GM18498 (cell line): ENCODE measurements around the gene AACS.
A peak's percentile ranks its signal among the peaks of the same experiment; 100 is the strongest.

Experiments
- ATAC-seq: cut with Tn5 transposase; IDR thresholded peaks from one replicate; pipeline ENCODE4 v1.9.1; 2021; ENCODE audit warnings: mild to moderate bottlenecking, moderate library complexity; ENCODE audit not compliant: unreplicated experiment

The AACS gene

DNA sequence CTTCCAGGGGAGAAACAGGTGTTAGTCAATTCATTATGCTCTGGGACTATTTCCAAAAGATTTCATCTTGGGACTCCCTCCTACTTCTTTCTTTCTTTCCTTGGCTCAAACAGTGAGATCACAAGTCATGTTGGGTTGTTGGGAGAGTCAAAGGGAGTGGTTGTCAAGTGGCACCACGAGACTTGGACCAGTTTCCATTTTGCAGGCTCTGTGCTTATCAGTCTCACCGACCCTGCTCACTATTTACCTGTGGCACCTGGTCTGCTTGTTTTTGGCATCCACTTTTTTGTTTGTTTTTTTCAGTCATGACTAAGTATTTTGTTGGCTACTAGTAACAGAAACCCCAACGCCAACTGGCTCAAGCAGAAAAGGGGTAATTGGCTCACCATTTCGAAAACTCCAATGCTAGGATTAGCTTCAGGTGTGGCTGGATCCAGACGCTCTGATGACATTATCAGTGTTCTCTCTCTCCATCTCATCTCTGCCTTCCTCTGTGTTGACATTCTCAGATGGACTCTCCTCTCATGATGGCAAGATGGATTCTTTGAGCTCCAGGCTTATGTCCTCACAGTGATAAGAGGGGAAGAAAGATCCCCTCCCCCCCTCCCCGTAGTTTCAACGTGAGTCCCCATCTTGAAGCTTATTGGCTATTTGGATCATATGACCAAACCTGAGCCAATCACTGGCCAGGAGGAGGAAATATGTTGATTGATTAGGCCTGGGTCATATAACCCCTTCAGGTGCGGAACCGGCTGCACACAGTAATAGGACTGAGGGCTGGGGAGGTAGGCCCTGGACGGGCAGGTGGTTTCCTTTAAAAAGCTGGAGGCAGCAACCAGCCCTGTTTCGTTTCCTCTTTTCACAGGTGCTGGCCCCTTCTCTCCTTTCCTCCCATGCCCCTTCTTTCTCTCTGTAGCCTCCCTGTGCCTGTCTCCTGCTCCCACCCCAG, 84.2 kb downstream of the AACS start:
- peak; percentile 91 for ATAC-seq

DNA sequence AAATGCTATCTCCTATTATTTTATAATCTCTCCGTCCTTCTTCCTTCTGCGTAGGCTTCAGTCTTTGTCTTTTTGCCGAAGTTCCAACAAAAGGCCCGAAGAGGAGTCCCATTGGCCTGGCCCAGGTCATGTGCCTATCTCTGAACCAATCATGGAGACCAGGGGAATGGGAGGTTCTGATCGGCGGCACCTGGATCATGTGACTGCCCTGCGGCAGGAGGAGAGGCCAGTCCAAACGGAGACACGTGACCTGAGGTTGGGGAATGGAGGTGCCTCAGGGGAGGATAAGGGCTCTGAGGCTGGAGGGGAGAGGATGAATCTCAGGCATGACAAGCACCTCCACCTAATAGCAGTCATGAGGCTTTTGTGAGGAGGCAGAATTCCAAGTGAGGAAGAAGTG, 86.0 kb downstream of the AACS start:
- ATAC-seq: no peak

DNA sequence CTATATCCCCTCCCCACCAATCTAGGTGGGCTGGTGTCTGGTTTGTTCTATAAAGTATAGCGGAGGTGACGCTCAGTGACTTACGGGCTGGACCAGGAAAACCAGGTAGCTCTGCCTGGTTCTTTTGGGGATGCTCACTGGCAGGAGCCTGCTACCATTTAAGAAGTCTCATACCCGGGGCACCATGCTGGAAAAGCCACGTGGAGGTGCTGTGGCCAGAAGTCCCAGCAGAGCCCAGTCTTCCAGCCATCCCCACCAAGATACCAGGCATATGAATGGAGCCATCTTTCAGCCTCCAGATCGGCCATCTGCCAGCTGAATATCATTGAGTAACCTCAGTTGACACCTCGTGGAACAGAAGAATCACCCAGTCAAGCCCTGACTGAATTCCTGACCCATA, 87.2 kb downstream of the AACS start:
- ATAC-seq: no peak

DNA sequence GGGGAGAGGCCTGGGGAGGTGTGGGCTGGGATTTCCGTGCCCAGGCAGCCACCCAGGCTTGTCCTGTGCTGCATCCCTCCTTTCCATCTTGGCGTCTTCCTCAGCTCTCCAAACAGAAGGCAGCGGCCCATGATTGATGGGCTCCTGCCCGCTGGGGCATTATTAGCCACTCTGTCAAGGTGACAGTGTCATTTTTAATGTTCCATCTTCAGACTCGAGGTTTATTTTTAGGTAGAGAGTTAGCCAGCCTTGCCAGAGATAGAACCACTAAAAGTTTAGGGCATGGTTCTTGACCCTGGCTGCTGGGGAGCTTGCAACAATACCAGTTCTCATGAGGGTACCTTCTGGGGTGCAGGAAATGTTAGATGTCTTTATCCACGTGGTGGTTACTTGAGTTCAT, 90.1 kb downstream of the AACS start:
- ATAC-seq: no peak

DNA sequence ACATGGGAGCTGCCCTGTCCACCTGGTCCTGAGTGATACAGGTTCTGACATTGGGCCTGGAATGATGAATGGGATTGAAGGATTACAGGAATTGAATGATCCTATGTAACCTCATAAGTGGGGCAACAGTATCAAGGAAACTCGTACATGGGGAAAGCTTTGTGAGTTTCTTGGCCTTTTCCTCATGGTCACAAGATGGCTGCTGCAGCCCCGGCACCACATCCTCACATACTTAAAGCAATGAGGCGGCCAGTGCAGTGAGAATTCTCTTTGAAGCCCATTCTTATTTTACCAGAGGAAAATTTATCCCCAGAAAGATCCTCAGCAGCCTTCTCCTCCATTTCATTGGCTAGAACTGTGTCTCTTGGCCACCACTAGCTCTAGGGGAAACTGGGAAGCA, 91.9 kb downstream of the AACS start:
- no peak for ATAC-seq

DNA sequence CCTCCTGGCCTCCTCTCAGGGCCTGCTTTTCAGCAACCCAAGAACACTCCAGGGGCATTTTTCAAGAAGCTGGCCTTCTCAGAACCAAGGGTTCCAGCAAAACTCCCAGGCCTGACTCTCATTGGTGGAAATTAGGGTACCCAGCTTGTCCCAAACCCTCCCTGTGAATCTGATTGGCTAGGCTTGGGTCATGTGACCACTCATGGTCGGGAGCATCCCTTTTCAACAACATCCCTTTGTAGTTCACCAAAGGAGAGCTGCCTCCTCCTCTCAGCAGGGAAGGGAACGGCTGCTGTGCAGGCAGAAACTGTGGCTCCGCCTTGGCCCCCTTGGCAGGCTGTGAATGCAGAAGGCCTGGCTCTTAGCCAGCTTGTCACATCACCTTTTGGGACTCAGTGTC, 94.5 kb downstream of the AACS start:
- ATAC-seq: no peak

DNA sequence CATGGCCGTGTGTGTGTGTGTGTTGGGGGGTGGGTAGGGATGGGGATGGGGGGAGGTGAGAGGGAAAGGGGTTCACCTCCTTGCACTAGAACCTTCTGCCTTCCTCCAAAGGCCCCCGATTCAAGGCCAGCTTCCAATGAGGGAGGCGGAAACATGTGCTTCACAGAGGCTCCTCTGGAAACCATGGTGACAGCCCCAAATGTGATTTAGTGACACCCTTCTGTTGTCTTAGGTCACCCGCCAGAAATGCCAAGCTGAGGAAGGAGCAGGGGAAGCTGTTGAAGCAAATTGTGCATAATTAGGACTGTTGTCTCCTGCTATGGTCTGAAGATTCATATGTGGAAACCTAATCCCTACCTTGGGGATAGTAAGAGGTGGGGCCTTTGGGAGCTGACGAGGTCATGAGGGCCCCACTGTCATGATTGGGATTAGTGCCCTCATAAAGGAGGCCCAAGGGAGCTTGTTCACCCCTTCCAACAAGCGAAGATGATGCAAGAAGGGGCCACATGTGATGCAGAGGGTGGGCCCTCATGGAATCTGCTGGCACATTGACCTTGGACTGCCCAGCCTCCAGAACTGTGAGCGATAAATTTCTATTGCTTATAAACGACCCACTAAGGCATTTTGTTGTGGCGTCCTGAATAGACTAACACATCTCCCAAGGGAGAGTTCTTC, 95.2 kb downstream of the AACS start:
- no peak for ATAC-seq

DNA sequence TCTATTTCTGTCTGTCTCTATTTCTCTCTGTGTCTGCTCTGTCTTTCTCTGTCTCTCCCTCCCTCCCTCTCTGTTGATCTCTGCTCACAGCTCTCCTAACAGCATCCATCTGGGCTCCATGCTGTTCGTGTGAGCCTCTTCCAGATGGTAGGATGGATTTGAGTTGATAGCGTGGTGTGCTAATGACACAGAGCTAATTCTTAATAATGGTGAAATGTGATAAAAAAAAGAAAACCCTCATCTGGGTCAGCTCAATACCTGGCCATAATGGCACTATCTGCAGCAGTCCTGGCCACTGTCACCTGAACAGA, 96.4 kb downstream of the AACS start:
- no peak for ATAC-seq

DNA sequence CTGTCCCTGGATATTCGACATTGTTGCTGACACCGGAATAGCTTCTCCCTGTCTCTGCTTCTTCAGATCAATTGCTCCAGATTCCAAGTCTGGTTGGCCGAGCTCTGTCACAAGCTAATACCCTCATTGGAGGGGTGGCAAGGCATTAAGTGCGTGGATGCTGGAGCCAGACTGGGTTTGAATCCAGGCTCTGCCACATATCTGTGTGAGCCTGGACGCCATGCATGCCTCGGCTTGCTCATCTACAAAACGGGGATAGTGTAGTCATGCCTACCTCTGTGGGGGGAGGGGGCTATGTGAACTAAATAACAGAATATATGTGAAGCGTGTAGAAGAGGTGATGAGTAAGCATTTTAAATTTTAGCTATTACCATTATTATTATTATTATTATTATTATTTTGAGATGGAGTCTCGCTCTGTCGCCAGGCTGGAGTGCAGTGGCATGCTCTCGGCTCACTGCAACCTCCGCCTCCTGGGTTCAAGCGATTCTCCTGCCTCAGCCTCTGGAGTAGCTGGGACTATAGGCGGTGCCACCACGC, 97.3 kb downstream of the AACS start:
- no peak for ATAC-seq

DNA sequence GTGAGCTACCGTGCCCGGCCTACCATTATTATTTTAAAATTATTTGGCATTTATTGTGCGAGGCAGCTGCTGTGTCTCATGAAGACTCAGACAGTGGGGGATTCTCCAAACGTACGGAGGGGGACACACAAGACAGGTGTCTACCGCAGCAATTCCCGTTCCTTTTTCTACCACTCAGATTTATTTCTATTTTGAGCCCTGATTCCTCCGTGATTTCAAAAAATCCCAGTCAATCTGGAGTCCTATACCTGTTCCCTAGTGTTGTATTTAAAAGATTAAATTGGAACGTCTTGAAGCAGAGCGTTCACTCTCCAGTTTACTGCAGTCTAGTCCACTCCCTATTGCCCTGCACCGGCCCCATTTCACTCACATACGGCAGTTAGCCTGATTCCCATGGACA, 97.9 kb downstream of the AACS start:
- no peak for ATAC-seq

DNA sequence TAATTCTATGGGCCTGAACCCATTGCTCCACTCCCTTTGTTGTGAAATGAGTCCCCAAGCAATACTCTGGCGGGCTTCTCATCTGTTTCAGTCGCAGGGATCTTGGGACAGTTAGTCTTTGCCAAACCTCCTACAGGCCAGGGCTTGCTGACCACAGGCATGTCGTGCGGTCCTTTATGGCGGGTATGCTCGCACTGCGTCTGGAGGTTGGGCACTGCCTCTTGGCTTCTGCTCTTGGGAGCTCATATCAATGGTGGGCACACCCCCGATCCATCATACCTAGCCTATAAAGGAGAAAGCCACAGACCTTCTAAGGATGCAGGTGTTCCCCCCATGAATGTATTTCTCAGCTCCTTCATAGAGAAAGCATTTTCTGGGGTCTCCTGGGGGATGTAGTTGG, 99.3 kb downstream of the AACS start:
- no peak for ATAC-seq

DNA sequence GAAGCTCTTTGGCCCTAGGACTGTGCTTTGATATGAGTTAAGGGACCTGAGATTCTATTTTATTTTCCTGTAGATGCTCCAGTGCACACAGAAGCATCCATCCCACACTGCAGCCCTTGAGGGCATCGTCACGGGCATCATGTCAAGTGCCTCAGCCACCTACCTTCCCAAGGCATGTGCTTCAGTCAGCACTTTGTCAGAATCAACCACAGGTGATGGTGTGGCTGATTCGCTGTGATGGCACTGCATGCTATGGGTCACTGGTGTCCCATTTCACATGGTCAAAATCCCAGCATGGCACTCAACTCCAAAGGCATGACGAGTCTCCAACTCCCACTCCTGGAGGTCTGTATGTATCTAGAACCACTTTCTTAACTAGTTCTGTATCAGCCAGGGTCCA, 100.8 kb downstream of the AACS start:
- no peak for ATAC-seq

DNA sequence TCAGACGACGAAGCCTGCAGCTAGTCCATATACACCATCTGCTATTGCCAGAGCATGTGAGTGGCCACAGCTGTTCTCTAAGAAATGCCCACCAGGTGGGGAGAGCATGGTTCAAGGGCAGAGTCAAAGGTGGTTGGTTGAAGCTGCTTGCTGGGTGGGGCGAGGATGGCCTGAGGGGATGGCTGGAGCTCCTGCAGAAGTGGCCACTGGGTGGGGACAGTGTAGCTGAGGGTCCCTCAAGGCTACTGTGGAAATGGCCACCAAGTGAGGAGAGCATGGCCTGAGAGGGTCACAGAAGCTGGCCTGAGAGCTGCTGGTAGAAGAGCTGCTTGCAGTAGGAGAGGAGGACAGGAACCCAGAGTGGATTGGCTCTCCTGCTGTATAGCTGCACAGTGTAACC, 102.4 kb downstream of the AACS start:
- ATAC-seq: no peak

DNA sequence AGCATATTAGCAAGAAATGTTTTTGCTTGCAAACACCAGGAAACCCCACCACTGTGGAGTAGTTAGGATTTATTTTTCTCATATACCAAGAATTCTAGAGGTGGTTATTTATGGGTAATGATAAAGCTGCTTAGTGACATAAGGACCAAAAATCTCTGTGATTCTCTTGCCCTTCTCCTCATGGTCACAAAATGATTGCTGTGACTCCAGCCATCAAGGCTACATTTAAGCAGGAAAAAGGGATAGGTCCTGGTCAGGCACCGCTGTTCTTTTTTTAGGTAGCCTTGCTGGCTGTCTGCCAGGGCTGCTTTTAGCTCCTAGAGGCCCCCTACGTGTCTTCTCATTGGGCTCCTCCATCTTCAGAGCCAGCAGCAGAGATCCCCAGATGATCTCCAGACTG, 104.2 kb downstream of the AACS start:
- ATAC-seq: no peak

DNA sequence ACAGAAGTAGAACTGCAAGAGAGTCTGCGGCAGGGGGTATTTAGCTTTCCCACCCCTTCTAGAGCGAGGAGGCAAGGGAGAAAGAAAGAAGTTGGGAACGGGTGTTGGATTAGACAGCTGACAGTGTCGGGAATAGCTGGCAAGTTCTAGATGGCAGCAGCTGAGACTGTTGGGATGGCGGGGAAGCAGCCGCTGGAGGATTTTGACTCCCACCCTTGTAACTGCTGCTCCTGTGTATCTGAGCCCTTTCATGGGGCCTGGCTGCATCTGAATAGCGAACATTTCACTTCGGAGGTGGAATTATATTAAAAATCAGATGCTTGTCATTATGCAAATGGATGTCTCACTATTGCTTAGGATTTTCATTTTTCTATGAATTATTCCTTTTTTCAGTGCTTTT, 104.6 kb downstream of the AACS start:
- no peak for ATAC-seq

DNA sequence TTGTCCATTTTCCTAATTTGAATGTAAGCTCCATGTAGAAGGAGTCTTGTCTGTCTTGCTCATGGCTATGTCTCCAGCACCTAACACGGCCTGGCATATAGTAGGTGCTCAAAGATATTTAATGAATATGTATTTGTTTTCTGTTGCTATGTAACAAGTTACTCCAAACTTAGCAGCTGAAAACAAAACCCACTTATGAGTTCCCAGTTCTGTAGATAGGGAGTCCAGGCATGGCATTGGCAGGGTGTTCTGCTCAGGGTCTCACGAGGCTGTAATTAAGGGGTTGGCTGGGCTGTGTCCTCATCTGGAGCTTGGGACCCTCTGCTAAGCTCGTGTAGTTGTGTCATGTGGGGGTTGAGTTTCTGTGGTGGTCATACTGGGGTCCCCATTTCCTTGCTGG, 106.0 kb downstream of the AACS start:
- no peak for ATAC-seq

DNA sequence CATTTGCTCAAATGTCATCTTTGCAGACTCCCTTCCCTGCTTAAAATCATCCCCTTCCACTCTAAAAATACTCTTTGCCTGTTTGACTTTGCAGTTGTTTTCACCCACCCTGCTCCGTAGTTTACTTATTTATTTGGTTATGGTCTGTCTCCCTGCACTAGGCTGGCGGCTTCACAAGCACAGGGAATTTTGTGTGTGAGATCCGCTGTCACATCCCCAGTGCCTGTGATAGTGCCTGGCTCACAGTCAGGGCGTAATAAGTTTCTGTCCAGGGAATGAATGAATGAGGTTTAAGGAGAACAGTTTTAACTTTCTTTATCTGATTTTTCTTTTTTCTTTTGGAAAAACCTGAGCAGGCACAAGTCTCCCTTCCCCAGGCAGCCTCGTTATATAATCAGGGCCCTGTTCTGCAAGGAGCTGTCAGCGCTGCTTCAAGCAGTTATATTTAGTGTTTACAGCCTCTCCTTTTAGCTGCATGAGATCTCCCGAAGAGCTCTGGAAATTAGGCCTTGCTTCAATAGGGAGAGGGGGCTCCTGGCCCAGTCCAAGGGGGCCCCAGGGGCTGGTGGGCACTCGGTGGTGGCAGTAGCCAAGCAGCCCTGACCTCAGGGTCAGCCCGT, 107.1 kb downstream of the AACS start:
- no peak for ATAC-seq

DNA sequence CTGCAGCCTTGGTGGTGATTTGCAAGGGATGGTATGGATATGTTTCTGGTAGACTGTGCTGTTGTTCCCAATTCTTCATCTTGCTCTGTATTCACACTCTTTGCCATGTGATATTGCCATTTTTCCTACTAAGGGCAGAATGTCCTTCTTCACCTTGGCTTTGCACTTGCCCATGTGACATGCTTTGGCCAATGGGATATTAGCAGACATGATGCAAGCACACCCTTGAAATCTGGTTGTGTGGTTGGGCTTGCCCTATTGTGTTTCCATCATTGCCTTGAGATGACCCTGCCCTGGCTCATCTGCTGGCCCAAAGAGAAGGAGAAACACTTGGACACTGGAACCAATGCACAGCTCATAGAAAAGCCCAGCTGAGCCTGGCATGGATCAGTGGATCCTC, 110.3 kb downstream of the AACS start:
- no peak for ATAC-seq

DNA sequence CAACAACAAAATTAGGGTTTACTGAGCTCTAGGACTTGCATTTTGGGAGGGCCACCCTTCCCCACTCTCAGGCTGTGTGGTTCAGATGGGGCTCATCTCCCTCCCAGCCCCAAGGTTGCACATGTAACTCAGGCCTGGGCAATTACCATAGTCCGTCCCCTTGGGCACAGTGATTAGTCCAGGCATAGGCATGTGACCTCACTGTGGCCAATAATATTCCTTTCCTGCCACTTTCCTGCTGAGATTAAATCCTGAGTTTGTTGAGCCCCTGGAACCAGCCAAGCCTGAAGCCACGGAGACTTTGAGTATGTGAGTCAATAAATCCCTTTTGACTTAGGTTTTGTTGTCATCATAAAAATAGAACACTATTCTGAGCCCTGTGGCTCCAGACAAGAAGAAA, 113.0 kb downstream of the AACS start:
- no peak for ATAC-seq

DNA sequence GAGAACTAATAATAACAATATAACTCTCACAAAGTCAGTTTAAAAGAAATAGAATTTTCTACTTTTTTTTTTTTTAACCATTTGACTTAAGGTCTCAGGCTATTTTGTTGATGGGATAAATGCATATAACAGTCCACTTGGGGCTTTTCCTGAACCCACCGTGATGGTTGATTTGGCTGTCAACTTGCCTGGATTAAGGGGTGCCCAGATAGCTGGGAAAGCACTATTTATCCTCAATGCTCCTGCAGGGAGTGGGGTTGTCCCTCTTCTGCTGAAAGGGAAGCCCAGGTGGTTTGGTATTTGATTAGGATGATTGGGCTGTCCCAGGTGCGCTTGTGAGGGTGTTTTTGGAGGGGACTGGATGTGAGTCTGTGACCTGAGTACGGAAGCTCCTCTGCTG, 114.9 kb downstream of the AACS start:
- no peak for ATAC-seq

DNA sequence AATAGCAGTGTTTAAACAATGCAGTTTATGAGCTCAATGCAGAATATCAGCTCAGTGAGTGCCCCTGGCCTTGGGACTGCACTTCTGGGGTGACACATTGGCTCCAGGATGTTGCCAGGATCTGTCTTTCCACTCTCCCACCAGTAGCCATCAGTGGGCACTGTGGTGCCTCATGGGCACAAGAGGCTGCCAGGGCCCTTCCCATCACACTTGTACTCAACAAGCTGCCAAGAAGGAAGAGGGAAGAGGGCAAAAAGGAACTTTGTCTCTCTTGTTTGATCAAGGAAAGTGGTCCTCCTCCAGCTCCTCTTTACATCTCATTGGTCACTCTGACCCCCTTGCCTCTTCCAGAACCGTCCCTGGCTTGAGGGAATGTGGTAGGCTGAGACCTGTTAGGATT, 115.9 kb downstream of the AACS start:
- ATAC-seq: no peak
